Naive B cell (primary cell): Measurements from ENCODE around the gene XBP1. TPM values are rescaled to one million over a fixed set of nuclear protein-coding genes. Genes with fewer than 3 reads are reported as not detected.
"Not testable (repeated sequence)": the region's sequence is repeated elsewhere in the genome, so short reads cannot be mapped to it uniquely, and the experiment has no call there.

Experiments used
- ATAC-seq, 2 donors: fragments of 150-1000 bp; cut with Tn5 transposase; 2 replicates each; pipeline ENCODE4 v1.10.0; 2021; ENCODE audit warnings: low read depth in 2 of 2, mild to moderate bottlenecking in 2 of 2, moderate library complexity in 2 of 2
- DNase-seq: peaks from one replicate; pipeline ENCODE4 v3.0.0; 2022
- H3K27ac Mint-ChIP-seq, 6 donors: one replicate each; pipeline ENCODE4 v1.8.0; 2020 to 2022; ENCODE audit warnings: mild to moderate bottlenecking in 6 of 6, mixed read lengths in 6 of 6, moderate library complexity in 5 of 6, inconsistent platforms in 2 of 6
- H3K27me3 Mint-ChIP-seq, 3 donors: one replicate each; pipeline ENCODE4 v1.8.0; 2021 to 2022; ENCODE audit warnings: mixed read lengths in 3 of 3, mild to moderate bottlenecking in 1 of 3
- H3K36me3 Mint-ChIP-seq, 2 donors: one replicate each; pipeline ENCODE4 v1.8.0; 2020 to 2022; ENCODE audit warnings: mixed read lengths in 2 of 2, inconsistent platforms in 1 of 2, mild to moderate bottlenecking in 1 of 2
- H3K4me1 Mint-ChIP-seq, 3 donors: one replicate each; pipeline ENCODE4 v1.8.0; 2020 to 2022; ENCODE audit warnings: mixed read lengths in 3 of 3, inconsistent platforms in 1 of 3, mild to moderate bottlenecking in 1 of 3, moderate library complexity in 1 of 3
- H3K4me3 Mint-ChIP-seq, 8 donors: one replicate each; pipeline ENCODE4 v1.8.0; 2020 to 2022; ENCODE audit warnings: mild to moderate bottlenecking in 8 of 8, mixed read lengths in 8 of 8, moderate library complexity in 8 of 8, inconsistent platforms in 2 of 8
- H3K9me3 Mint-ChIP-seq, 7 donors: one replicate each; pipeline ENCODE4 v1.8.0; 2020 to 2022; ENCODE audit warnings: mixed read lengths in 7 of 7, mild to moderate bottlenecking in 5 of 7, inconsistent platforms in 2 of 7, moderate library complexity in 1 of 7
- polyA plus RNA-seq, 6 donors: library from polyadenylated mRNA; unstranded; fragments of 300-500 nt; fragmentation: Illumina TruSeq; gene quantifications; one replicate each; pipeline ENCODE4 v1.2.3, GENCODE V29; 2021; ENCODE audit warnings: low read depth in 6 of 6

The XBP1 gene
- polyA plus RNA-seq, 6 donors from 2014 or later = 64.0 to 138 (median 75.1) TPM

DNA sequence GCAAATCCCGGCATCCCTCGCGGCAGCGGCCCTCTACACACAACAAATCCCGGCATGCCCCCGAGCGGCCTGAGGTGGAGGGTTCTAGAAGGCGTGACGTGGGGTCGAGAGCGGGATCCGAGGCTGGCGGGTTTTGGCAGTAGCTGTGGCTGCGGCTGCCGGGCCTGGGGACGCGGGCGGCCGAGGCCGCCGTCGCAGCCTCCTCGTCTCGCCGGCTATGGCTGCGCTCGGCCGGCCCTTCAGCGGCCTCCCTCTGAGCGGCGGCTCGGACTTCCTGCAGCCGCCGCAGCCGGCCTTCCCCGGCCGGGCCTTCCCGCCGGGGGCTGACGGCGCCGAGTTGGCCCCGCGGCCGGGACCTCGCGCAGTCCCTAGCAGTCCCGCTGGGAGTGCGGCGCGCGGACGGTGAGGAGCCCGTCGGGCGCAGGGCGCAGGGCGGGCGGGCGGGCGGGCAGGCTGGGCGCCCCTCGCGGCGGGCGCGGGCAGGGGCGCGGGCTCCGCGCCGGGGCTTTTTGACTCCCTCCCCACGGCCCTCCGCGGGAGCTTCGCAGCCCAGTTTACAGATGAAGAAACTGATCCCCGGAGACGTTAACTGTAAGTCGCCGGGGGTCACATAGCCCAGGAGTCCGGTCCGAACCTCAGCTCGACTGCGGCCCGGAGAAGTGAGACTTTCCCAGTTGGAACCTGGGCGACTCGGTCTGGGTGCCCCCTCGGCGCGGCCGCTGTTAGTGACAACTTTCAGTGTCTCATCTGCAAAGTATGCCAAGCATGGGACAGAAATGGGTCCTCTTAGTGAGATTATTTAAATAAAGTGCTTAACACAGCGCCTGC is 27.5 kb downstream of the XBP1 start, which contains the start of gene CCDC117:
Gene CCDC117, plus strand, starts transcription at position 63 of the 828 bp plus-strand sequence. Its CDS starts 155 bp downstream, at position 218.
- DNase-seq (peak; percentile 90), ATAC-seq (peak; percentile 90)
- peaks cover 0 to 7% of the 10 kb centered on the region in 2 donors for H3K36me3 Mint-ChIP-seq
- H3K9me3 Mint-ChIP-seq = peaks cover 0 to 8% (median 1%) of the 10 kb centered on the region in 7 donors
- peak within 1 kb of the TSS; percentile 89 to 97 (median 94) for H3K4me3 Mint-ChIP-seq
- peaks cover 17 to 45% (median 31%) of the 10 kb centered on the region in 3 donors for H3K4me1 Mint-ChIP-seq
- no peaks in the 10 kb centered on the region for H3K27me3 Mint-ChIP-seq
- peak within 1 kb of the TSS; percentile 93 to 97 (median 96) for H3K27ac Mint-ChIP-seq

DNA sequence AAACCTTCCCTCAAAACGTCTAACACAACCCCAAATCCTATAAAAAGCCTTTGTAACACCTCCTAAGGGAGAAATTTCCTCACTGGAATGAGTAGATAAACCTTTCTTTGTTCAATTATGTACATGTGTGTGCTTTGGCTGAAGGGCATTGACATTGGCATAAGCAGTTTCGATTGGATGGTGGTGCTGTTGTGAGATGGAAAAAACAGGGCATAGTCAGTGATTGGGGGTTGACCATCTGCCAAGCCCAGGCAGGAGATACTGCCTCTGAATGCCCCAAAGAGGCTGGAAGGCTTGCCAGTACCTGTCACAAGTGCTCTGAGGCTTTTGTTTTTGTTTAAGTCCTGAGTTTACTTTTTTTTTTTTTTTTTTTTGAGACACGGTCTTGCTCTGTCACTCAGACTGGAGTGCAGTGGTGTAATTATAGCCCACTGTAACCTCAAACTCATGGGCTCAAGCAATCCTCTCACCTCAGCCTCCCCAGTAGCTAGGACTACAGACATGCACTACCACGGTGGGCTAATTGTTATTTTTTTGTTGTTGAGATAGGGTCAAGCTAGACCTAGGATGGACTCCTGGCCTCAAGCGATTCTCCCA is 29.1 kb downstream of the XBP1 start:
- no peaks in the 10 kb centered on the region for H3K27me3 Mint-ChIP-seq
- H3K36me3 Mint-ChIP-seq = peaks cover 0 to 7% of the 10 kb centered on the region in 2 donors
- H3K9me3 Mint-ChIP-seq = peaks cover 0 to 8% (median 1%) of the 10 kb centered on the region in 7 donors
- H3K27ac Mint-ChIP-seq = peak overlapping the region in 2 of 6 donors; percentile 24 to 44
- H3K4me3 Mint-ChIP-seq = peak overlapping the region in 3 of 8 donors; percentile 42 to 94 (median 74)
- ATAC-seq = no peak
- DNase-seq = no peak
- H3K4me1 Mint-ChIP-seq = peaks cover 17 to 34% (median 27%) of the 10 kb centered on the region in 3 donors

DNA sequence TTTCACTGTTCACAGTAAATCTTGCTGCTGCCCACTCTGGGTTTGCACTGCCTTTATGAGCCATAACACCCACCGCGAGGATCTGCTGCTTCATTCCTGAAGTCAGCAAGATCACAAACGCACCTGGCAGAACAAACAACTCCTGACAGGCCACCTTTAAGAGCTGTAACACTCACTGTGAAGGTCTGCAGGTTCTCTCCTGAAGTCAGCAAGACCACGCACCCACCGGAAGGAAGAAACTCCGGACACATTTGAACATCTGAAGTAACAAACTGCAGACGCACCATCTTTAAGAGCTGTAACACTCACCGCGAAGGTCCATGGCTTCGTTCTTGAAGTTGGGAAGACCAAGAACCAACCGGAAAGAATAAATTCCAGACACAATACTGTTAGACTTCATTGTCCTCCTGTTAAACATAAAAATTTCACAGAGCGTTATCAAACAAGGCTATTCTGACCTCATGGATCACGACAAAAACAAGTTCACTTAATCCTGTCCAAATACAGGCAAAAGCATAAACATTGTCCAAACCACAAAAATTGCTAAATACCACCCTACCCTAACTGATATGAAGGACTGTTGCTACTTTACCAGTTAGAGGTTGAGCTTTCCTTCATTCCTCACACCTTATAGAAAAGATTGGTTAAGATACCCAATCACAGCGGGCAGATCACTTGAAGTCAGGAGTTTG is 30.8 kb downstream of the XBP1 start:
- H3K4me3 Mint-ChIP-seq = peak overlapping the region in 2 of 8 donors; percentile 14 to 38
- ATAC-seq = no peak
- H3K27ac Mint-ChIP-seq = peak overlapping the region in 2 of 6 donors; percentile 40 to 73
- H3K36me3 Mint-ChIP-seq = peaks cover 0 to 7% of the 10 kb centered on the region in 2 donors
- H3K4me1 Mint-ChIP-seq = peaks cover 9 to 17% (median 10%) of the 10 kb centered on the region in 3 donors
- no peaks in the 10 kb centered on the region for H3K27me3 Mint-ChIP-seq
- DNase-seq = no peak
- peaks cover 0 to 8% (median 1%) of the 10 kb centered on the region in 7 donors for H3K9me3 Mint-ChIP-seq

DNA sequence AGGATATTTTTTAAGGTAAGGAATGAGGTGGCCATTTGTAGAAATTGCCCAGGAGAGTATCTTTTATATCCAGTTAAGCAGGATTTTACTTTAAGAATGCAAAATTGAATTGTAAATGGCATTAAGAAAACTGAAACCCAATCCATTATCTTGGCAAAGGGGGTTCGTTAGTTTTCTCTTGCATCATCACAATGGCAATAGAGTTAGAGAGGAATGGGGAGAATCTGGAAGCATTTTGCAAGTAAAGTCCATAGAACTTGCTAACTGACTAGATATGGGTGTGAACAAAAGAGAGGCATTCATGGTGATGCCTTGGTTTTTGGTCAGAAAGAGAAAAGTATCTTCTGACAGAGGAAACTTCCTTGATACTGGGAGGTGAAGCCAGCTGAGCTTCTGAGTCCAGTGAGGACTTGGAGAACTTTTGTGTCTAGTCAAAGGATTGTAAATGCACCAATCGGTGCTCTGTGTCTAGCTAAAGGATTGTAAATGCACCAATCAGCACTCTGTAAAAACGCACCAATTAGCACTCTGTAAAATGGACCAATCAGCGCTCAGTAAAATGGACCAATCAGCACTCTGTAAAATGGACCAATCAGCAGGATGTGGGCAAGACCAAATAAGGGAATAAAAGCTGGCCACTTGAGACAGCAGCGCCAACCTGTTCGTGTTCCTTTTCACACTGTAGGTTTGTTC is 31.5 kb downstream of the XBP1 start:
- Mint-ChIP-seq H3K4me3 (no peak overlapping the region), H3K27me3 (no peaks in the 10 kb centered on the region), H3K36me3 (peaks cover 0 to 7% of the 10 kb centered on the region in 2 donors), H3K27ac (no peak overlapping the region), H3K4me1 (peaks cover 7 to 10% (median 8%) of the 10 kb centered on the region in 3 donors), H3K9me3 (peaks cover 0 to 8% (median 1%) of the 10 kb centered on the region in 7 donors)
- ATAC-seq = no peak
- DNase-seq = no peak

DNA sequence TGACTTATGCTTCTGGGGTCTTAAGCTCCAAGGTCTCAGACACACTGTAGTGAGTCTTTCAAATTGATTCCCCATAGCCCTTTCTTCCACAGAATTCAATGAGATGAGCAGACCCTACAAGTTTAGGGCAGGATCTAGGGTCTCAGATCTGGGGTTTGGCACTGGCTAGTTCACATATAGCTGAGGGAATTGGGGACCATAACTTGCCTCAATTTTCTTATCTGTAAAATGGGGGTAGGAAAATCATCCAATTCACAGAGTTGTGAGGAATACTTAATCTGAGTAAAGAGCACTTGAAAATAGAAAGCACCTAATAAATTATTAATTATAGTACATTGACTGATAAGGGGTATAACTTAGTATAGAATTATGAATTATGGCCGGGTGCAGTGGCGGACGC is 33.7 kb downstream of the XBP1 start:
- H3K27ac Mint-ChIP-seq = no peak overlapping the region
- H3K4me3 Mint-ChIP-seq = no peak overlapping the region
- H3K9me3 Mint-ChIP-seq = peaks cover 0 to 8% (median 1%) of the 10 kb centered on the region in 7 donors
- H3K4me1 Mint-ChIP-seq = peaks cover under 1 to 3% (median 1%) of the 10 kb centered on the region in 3 donors
- no peaks in the 10 kb centered on the region for H3K36me3 Mint-ChIP-seq
- no peak for DNase-seq
- ATAC-seq = no peak
- no peaks in the 10 kb centered on the region for H3K27me3 Mint-ChIP-seq

DNA sequence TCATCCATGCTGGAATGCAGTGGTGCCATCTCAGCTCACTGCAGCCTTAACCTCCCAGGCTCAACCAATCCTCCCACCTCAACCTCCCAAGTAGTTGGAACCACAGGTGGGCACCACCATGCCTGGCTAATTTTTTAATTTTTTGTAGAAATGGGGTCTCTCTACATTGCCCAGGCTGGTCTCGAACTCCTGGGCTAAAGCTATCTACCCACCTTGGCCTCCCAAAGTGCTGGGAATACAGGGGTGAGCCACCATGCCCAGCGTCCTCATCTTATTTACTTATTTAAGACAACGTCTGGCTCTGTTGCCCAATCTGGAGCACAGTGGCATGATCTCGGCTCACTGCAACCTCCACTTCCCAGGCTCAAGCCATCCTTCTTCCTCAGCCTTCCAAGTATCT is 38.4 kb downstream of the XBP1 start:
- H3K9me3 Mint-ChIP-seq, H3K4me3 Mint-ChIP-seq, H3K27ac Mint-ChIP-seq, H3K36me3 Mint-ChIP-seq, ATAC-seq, H3K27me3 Mint-ChIP-seq, DNase-seq: not testable (repeated sequence)
- H3K4me1 Mint-ChIP-seq = peaks cover 16 to 25% (median 17%) of the 10 kb centered on the region in 3 donors

DNA sequence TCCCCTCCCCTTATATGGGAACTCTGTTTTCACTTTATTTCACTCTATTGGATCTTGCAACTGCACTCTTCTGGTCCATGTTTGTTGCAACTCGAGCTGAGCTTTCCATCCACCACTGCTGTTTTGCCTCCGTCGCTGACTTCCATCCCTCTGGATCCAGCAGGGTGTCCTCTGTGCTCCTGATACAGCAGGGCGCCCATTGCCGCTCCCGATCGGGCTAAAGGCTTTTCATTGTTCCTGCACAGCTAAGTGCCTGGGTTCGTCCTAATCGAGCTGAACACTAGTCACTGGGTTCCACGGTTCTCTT is 39.0 kb downstream of the XBP1 start:
- Mint-ChIP-seq H3K27ac (peak overlapping the region in 2 of 6 donors; percentile 78 to 92), H3K36me3 (peaks cover 5 to 7% of the 10 kb centered on the region in 2 donors), H3K27me3 (no peaks in the 10 kb centered on the region), H3K4me3 (peak overlapping the region in 3 of 8 donors; percentile 32 to 64 (median 57)), H3K9me3 (no peaks in the 10 kb centered on the region), H3K4me1 (peaks cover 16 to 25% (median 17%) of the 10 kb centered on the region in 3 donors)
- DNase-seq = no peak
- no peak for ATAC-seq

DNA sequence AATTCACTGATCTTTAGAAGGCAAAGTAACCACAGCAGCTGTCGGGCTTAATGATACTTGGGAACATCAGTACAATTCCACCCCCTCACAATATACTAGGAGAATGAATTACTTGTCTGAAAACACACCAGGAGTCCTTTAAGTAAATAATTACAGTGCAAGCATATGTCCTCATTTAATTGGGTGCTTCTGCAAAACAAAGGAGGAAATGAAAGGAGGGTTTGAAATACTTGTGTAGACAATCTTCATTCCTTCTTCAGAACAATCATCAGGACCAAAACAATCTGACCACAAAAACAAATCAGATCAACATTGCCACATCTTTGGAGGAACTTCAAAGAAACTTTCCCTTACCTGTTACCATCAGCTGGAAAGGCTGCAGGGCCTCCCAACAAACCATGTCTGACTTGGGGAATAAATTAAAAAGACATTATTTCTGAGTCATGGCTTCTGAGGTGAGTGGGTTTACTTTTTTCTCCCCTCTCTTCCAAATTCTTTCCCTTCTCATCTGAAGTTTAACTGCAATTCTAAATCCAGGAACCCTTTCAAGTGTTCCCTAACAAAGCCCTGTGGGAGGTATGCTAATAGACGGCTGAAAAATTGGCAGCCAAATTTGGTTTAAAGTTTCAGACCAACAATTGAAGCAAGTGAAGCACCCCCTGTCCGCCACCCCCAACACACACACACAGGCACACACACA is 40.4 kb downstream of the XBP1 start:
- DNase-seq (no peak), ATAC-seq (peak; percentile 25 to 54)
- Mint-ChIP-seq H3K27me3 (no peaks in the 10 kb centered on the region), H3K36me3 (peaks cover 7 to 11% of the 10 kb centered on the region in 2 donors), H3K27ac (peak overlapping the region; percentile 20 to 83 (median 41)), H3K9me3 (no peaks in the 10 kb centered on the region), H3K4me1 (peaks cover 16 to 25% (median 17%) of the 10 kb centered on the region in 3 donors), H3K4me3 (peak overlapping the region in 6 of 8 donors; percentile 44 to 80 (median 59))

DNA sequence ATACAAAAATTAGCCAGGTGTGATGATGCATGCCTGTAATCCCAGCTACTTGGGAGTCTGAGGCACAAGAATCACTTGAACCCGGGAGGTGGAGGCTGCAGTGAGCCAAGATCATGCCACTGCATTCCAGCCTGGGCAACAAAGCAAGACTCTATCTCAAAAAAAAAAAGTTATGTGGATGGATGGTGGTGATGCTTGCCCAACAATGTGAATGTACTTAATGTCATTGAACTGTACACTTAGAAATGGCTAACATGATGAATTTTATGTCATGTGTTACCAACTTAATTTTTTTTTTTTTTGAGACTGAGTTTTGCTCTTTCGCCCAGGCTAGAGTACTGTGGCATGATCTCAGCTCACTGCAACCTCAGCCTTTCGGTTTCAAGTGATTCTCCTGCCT is 45.9 kb downstream of the XBP1 start:
- not testable (repeated sequence) for H3K27me3 Mint-ChIP-seq, H3K9me3 Mint-ChIP-seq, H3K4me3 Mint-ChIP-seq, H3K4me1 Mint-ChIP-seq, H3K27ac Mint-ChIP-seq, ATAC-seq, DNase-seq
- peaks cover 10 to 14% of the 10 kb centered on the region in 2 donors for H3K36me3 Mint-ChIP-seq

DNA sequence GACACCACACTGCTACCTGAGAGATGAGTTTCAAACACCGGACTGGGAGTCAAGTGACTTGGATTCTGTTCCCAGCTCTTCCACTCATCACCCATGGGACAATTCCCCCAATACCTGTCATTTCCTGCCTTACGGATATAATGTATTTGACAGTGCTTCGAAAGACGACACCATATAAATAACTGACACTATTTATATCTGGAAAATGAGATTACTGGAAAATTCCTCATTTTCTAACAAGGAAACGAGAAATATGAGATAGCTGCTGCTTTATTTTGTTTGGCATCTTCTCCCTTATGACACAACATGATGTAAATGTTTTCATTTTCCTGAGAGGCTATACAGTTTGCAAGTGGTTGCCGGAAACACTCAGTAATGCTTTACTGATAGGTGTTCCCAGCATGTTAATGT is 49.9 kb downstream of the XBP1 start:
- Mint-ChIP-seq H3K9me3 (no peaks in the 10 kb centered on the region), H3K36me3 (peaks cover 10 to 12% of the 10 kb centered on the region in 2 donors), H3K27me3 (no peaks in the 10 kb centered on the region), H3K27ac (peak overlapping the region in 1 of 6 donors; percentile 63), H3K4me3 (no peak overlapping the region), H3K4me1 (peaks cover 0 to 13% (median 2%) of the 10 kb centered on the region in 3 donors)
- DNase-seq (no peak), ATAC-seq (no peak)
